Lung (tissue), 12 donors: ENCODE results near the gene RPH3AL. TPM values are rescaled to one million over a fixed set of nuclear protein-coding genes. Genes with fewer than 3 reads are reported as not detected.

Experiments
- ATAC-seq: fragments of 200-7000 bp; cut with Tn5 transposase; one replicate; pipeline ENCODE4 v1.9.1; 2020; ENCODE audit warnings: moderate number of reproducible peaks; ENCODE audit not compliant: insufficient read depth, low FRiP score
- DNase-seq, 3 donors: peaks; one replicate each; pipeline ENCODE4 v3.0.0-alpha.2; 2013 to 2017
- H3K27ac ChIP-seq, 2 donors: one replicate each; pipeline ENCODE4 v1.5.1; 2013; ENCODE audit warnings: mild to moderate bottlenecking in 2 of 2, moderate library complexity in 2 of 2, control low read depth in 1 of 2, inconsistent platforms in 1 of 2, low read depth in 1 of 2, low read length in 1 of 2
- H3K27me3 ChIP-seq, 3 donors: one replicate each; pipeline ENCODE4 v1.5.1; 2013; ENCODE audit warnings: low read length in 2 of 3; ENCODE audit not compliant: control insufficient read depth in 3 of 3, insufficient read depth in 3 of 3
- H3K36me3 ChIP-seq, 4 donors: one replicate each; pipeline ENCODE4 v1.5.1; 2013; ENCODE audit warnings: low read length in 4 of 4, mild to moderate bottlenecking in 1 of 4, moderate library complexity in 1 of 4; ENCODE audit not compliant: control insufficient read depth in 4 of 4, insufficient read depth in 4 of 4
- H3K4me1 ChIP-seq, 5 donors: one replicate each; pipeline ENCODE4 v1.5.1; 2013; ENCODE audit warnings: low read length in 5 of 5, mild to moderate bottlenecking in 2 of 5, moderate library complexity in 1 of 5; ENCODE audit not compliant: control insufficient read depth in 5 of 5, insufficient read depth in 5 of 5
- H3K4me3 ChIP-seq: one replicate; pipeline ENCODE4 v1.5.1; 2013; ENCODE audit warnings: mild to moderate bottlenecking, control low read depth, moderate library complexity
- H3K9ac ChIP-seq, 2 donors: one replicate each; pipeline ENCODE4 v1.5.1; 2013; ENCODE audit warnings: low read length in 2 of 2, control low read depth in 1 of 2; ENCODE audit not compliant: insufficient read depth in 1 of 2
- H3K9me3 ChIP-seq, 4 donors: one replicate each; pipeline ENCODE4 v1.5.1; 2013; ENCODE audit warnings: low read length in 3 of 4, mild to moderate bottlenecking in 1 of 4, moderate library complexity in 1 of 4; ENCODE audit not compliant: control insufficient read depth in 4 of 4, insufficient read depth in 3 of 4
- WGBS, 2 donors: extraction: QIAGEN DNeasy Blood & Tissue Kit; methylation state at CpG; one replicate each; pipeline ENCODE4 v1.1.7; 2013; 5-methylcytosine and 5-hydroxymethylcytosine counted together
- polyA plus RNA-seq, 2 donors: library from polyadenylated mRNA; stranded (reverse); fragments of 200-250 nt; gene quantifications; one replicate each; pipeline ENCODE4 v1.2.1, GENCODE V29; 2013
- total RNA-seq, 2 donors: library from RNA; depleted of rRNA in 1 of 2; stranded (reverse); fragments of >200 nt in 1 of 2; gene quantifications; one replicate each; pipeline ENCODE4 v1.2.1, GENCODE V29; 2014 to 2021
- TF ChIP-seq, protein P1 (sequence below): IDR thresholded peaks from 2 replicates; pipeline ENCODE4 v1.5.1; 2012; ENCODE audit warnings: mild to moderate bottlenecking; ENCODE audit errors: control extremely low read depth, extremely low read depth
- donor health status: control.
- donor health status: control.
- donor health status: Bipolar disorder and iron deficiency.
- donor health status: healthy.
- donor health status: DM: yes; HTN: yes; CAD: no.

The RPH3AL gene
- total and polyA plus RNA-seq, 4 donors: 19.5 to 76.6 (median 21.6) TPM

DNA sequence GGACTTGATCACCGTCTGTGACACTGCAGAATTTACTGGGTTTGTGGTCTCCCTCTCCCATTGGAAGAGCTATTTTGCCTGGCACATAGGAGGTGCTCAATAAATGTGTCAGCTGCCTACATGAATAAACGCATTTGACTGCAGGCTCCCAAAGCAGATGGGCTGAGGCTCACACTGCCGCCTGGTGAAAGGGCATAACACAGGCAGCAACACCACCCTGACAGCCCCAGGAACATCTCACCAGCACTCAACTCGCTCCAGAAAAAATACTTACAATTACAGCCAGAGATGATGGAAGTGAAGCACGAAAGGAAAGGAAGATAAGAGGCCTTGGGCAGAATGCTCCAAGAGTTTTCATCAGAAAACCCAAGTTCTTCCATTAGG is 73.9 kb downstream of the RPH3AL start:
- H3K4me3 ChIP-seq: no peak overlapping the region
- peaks cover 0 to 5% (median 0%) of the 10 kb centered on the region in 4 donors for H3K36me3 ChIP-seq
- no peak overlapping the region for H3K27ac ChIP-seq
- no peaks in the 10 kb centered on the region for H3K4me1 ChIP-seq
- TF ChIP-seq, protein P1, sequence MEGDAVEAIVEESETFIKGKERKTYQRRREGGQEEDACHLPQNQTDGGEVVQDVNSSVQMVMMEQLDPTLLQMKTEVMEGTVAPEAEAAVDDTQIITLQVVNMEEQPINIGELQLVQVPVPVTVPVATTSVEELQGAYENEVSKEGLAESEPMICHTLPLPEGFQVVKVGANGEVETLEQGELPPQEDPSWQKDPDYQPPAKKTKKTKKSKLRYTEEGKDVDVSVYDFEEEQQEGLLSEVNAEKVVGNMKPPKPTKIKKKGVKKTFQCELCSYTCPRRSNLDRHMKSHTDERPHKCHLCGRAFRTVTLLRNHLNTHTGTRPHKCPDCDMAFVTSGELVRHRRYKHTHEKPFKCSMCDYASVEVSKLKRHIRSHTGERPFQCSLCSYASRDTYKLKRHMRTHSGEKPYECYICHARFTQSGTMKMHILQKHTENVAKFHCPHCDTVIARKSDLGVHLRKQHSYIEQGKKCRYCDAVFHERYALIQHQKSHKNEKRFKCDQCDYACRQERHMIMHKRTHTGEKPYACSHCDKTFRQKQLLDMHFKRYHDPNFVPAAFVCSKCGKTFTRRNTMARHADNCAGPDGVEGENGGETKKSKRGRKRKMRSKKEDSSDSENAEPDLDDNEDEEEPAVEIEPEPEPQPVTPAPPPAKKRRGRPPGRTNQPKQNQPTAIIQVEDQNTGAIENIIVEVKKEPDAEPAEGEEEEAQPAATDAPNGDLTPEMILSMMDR: no peak
- DNase-seq (no peak), ATAC-seq (no peak)
- WGBS, 2 donors: 90 to 93% methylated on average over 5 of the region's 5 CpGs
- H3K9me3 ChIP-seq: no peaks in the 10 kb centered on the region
- no peaks in the 10 kb centered on the region for H3K27me3 ChIP-seq
- no peak overlapping the region for H3K9ac ChIP-seq

DNA sequence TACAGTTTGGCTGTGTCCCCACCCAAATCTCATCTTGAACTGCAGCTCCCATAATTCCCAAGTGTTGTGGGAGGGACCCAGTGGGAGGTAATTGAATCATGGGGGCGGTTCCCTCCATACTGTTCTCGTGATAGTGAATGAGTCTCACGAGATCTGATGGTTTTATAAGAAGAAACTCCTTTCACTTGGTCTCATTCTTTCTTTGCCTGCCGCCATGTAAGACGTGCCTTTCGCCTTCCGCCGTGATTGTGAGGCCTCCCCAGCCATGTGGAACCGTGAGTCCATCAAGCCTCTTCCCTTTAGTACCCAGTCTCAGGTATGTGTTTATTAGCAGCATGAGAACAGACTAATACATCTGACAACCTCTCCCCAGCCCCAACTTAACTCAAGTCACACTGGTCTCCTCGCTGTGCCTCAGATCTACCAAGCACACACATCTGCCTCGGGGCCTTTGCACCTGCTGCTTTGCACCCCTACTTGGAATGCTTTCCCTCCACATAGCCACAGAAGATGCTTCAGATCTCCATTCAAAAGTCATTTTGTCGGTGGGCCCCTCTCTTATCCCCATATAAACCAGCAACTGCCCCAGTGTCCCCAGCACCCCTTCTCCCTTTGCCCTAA is 74.4 kb downstream of the RPH3AL start:
- H3K4me1 ChIP-seq: no peaks in the 10 kb centered on the region
- peaks cover 0 to 2% (median 0%) of the 10 kb centered on the region in 4 donors for H3K36me3 ChIP-seq
- no peak overlapping the region for H3K27ac ChIP-seq
- no peak overlapping the region for H3K9ac ChIP-seq
- H3K27me3 ChIP-seq: no peaks in the 10 kb centered on the region
- no peak for ATAC-seq
- DNase-seq: no peak
- no peaks in the 10 kb centered on the region for H3K9me3 ChIP-seq
- TF ChIP-seq, protein P1: no peak
- H3K4me3 ChIP-seq: no peak overlapping the region
- WGBS, 2 donors: 90 to 92% methylated on average over 12 of the region's 12 CpGs

DNA sequence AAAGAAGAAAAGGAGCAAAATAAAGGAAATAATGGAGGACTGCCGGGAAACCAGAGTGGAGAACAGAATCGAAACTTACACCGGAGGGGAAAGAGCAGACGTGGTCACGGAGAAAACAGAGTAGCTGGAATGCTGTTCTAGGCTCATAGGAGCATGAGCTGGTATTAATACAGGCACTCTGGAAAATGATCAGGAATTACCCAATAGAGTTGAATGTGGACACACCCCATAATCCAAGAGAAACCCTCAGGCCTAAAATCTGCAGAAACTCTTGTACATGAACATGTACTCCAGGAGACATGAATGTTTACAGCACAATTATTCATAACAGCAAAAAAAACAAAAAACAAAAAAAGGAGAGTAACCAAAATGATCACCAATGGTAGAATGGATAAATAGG is 77.7 kb downstream of the RPH3AL start:
- Histone ChIP-seq H3K27ac (no peak overlapping the region), H3K36me3 (no peaks in the 10 kb centered on the region), H3K9ac (no peak overlapping the region), H3K27me3 (no peaks in the 10 kb centered on the region), H3K9me3 (no peaks in the 10 kb centered on the region), H3K4me1 (no peaks in the 10 kb centered on the region), H3K4me3 (no peak overlapping the region)
- no peak for ATAC-seq
- WGBS, 2 donors: 96 to 97% methylated on average over 5 of the region's 5 CpGs
- DNase-seq: no peak
- TF ChIP-seq, protein P1: no peak
